OCI-LY7 (cell line): Measurements from ENCODE around the gene VSIG2. TPM values are rescaled to one million over a fixed set of nuclear protein-coding genes. Genes with fewer than 3 reads are reported as not detected.

Experiments
- BruUV-seq: library from RNA; stranded (reverse); fragments of 400-500 nt; replicated peaks from 2 replicates; lab custom pipeline; 2021; lab: Mats Ljungman, UMichigan
- CTCF ChIA-PET: fragments of 300-600 bp; sonication (Branson Sonifier 250); formaldehyde crosslinking; loops from one replicate; lab custom pipeline; 2022; ENCODE audit warnings: antibody characterized with exemption; ENCODE audit not compliant: unreplicated experiment; lab: Charles Lee
- POLR2A ChIA-PET: fragments of 300-600 bp; sonication (Branson Sonifier 250); formaldehyde crosslinking; loops from one replicate; lab custom pipeline; 2022; ENCODE audit warnings: antibody characterized with exemption; lab: Charles Lee
- DNase-seq: peaks from one replicate; pipeline ENCODE4 v3.0.0-alpha.2; 2015; ENCODE audit warnings: low spot score
- H2AFZ ChIP-seq: fragments of 200-600 bp; sonication (generic), shearing (Covaris generic); 2 replicates; pipeline ENCODE4 v1.6.1; 2014; ENCODE audit warnings: mild to moderate bottlenecking, antibody characterized with exemption, low read length, moderate library complexity
- H3K27ac ChIP-seq: fragments of 200-600 bp; sonication (generic); 2 replicates; pipeline ENCODE4 v1.5.1; 2014; ENCODE audit warnings: mixed run types, low read depth, mild to moderate bottlenecking, moderate library complexity, low read length, inconsistent platforms; ENCODE audit not compliant: poor library complexity, severe bottlenecking
- H3K36me3 ChIP-seq: fragments of 200-600 bp; sonication (generic); 2 replicates; pipeline ENCODE4 v1.6.1; 2014; ENCODE audit warnings: mild to moderate bottlenecking, antibody characterized with exemption, low read length, moderate library complexity, mixed read lengths; ENCODE audit not compliant: insufficient read depth
- H3K4me1 ChIP-seq: fragments of 200-600 bp; sonication (generic); 2 replicates; pipeline ENCODE4 v1.5.1; 2014; ENCODE audit warnings: mild to moderate bottlenecking, low read length; ENCODE audit not compliant: insufficient read depth, poor library complexity, severe bottlenecking
- H3K4me2 ChIP-seq: fragments of 200-600 bp; sonication (generic); 2 replicates; pipeline ENCODE4 v1.6.1; 2014; ENCODE audit warnings: mild to moderate bottlenecking, low read length
- H3K4me3 ChIP-seq: fragments of 200-600 bp; sonication (generic); 2 replicates; pipeline ENCODE4 v1.5.1; 2014; ENCODE audit warnings: mild to moderate bottlenecking, low read depth, low read length; ENCODE audit not compliant: poor library complexity, severe bottlenecking
- H3K79me2 ChIP-seq: fragments of 200-600 bp; sonication (generic); 2 replicates; pipeline ENCODE4 v1.6.1; 2016; ENCODE audit warnings: low read depth, mild to moderate bottlenecking, low read length, moderate library complexity, mixed read lengths; ENCODE audit not compliant: insufficient read depth
- H3K9me2 ChIP-seq: fragments of 200-600 bp; sonication (generic); 2 replicates; pipeline ENCODE4 v1.6.1; 2016; ENCODE audit warnings: mild to moderate bottlenecking, low read length, mixed read lengths; ENCODE audit not compliant: insufficient read depth
- H3K9me3 ChIP-seq: fragments of 200-600 bp; sonication (generic); 2 replicates; pipeline ENCODE4 v1.6.1; 2014; ENCODE audit warnings: mild to moderate bottlenecking, mixed run types, low read length, mixed read lengths
- H4K20me1 ChIP-seq: fragments of 200-600 bp; sonication (generic); 2 replicates; pipeline ENCODE4 v1.6.1; 2014; ENCODE audit warnings: mild to moderate bottlenecking, antibody characterized with exemption, low read length, moderate library complexity, mixed read lengths; ENCODE audit not compliant: insufficient read depth
- EZH2phosphoT487 ChIP-seq: fragments of 200-600 bp; sonication (generic); IDR thresholded peaks from 2 replicates; pipeline ENCODE4 v1.6.1; 2018; ENCODE audit warnings: low read depth, borderline replicate concordance, mild to moderate bottlenecking, mixed run types, antibody characterized with exemption, low read length, moderate library complexity, mixed read lengths
- intact Hi-C: fragments of 100-400 bp; cut with micrococcal nuclease; formaldehyde crosslinking; loops from one replicate; pipeline ENCODE4 v1.10.0; 2022; ENCODE audit not compliant: unreplicated experiment
- total RNA-seq, 2 experiments: library from RNA; depleted of rRNA in 1 of 2; stranded (reverse); fragments of >200 nt in 1 of 2; shearing (Covaris generic) in 1 of 2; gene quantifications; 2 replicates each; pipeline ENCODE4 v1.2.3, GENCODE V29; 2014 to 2022
- TF ChIP-seq, protein P1 (sequence below): fragments of 200-600 bp; sonication (generic); conservative IDR thresholded peaks from 2 replicates; pipeline ENCODE4 v1.5.1; 2014; ENCODE audit warnings: mild to moderate bottlenecking, antibody characterized with exemption, low read length, moderate library complexity, mixed read lengths

The VSIG2 gene
- total RNA-seq, 2 experiments from 2014 or later = not detected

DNA sequence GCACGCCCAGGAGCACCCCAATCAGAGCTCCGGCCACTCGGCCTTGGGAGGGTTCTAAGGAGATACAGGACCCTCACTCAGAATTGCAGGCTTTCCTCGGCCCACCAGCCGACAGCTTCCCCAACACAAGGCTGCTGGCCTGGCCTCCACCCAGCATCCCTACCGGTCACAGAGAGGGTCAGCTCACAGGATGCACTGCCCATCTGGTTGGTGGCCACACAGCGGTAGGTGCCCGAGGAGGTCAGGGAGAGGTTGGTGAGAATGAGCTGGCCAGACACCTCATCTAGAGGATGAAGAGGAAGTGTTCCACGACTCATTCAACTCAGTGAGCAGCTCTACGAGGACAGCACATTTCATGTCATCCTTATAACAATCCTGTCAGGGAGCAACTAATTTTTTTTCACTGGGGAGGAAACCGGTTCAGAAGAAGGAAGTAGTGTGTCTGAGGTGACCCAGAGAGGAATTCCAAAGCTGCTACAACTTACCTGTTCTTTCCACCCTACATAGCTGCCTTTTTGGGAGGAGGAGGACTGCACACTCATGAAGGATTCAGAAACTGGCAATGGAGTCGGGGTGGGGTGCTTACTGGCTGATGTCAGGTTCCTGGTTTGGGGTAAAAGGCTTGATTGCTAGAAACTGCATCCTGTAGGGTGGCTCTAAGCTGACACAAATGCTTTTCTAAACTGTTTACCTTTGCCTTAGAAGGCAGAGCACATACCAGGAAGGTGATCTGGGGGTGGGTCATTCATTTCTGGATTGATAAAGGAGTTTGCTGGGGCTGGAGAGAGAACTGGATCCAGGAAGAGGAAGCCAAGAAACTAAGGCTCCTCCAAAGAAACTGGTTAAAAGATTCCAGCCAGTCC lies 3.3 kb downstream of the VSIG2 start:
- ChIA-PET CTCF (no interaction called here), POLR2A (interaction anchor here (0.6 to 1.2 kb wide), 3 partner anchors 15 to 112 kb away, joined by 3 to 5 read pairs (median 4); no protein-coding TSS in a partner anchor)
- TF ChIP-seq, protein P1, sequence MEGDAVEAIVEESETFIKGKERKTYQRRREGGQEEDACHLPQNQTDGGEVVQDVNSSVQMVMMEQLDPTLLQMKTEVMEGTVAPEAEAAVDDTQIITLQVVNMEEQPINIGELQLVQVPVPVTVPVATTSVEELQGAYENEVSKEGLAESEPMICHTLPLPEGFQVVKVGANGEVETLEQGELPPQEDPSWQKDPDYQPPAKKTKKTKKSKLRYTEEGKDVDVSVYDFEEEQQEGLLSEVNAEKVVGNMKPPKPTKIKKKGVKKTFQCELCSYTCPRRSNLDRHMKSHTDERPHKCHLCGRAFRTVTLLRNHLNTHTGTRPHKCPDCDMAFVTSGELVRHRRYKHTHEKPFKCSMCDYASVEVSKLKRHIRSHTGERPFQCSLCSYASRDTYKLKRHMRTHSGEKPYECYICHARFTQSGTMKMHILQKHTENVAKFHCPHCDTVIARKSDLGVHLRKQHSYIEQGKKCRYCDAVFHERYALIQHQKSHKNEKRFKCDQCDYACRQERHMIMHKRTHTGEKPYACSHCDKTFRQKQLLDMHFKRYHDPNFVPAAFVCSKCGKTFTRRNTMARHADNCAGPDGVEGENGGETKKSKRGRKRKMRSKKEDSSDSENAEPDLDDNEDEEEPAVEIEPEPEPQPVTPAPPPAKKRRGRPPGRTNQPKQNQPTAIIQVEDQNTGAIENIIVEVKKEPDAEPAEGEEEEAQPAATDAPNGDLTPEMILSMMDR = no peak
- no peak for TF ChIP-seq EZH2phosphoT487
- no peak overlapping the region for H2AFZ ChIP-seq
- H3K27ac ChIP-seq = no peak overlapping the region
- no peaks in the 10 kb centered on the region for H3K9me3 ChIP-seq
- no peaks in the 10 kb centered on the region for H3K36me3 ChIP-seq
- intact Hi-C loops = loop anchor here (5.0 kb wide), 1 partner anchor 89 kb away; no protein-coding TSS in a partner anchor
- H4K20me1 ChIP-seq = no peaks in the 10 kb centered on the region
- H3K4me1 ChIP-seq = peaks cover 15% of the 10 kb centered on the region
- DNase-seq = no peak
- H3K9me2 ChIP-seq = no peaks in the 10 kb centered on the region
- H3K4me2 ChIP-seq = no peak overlapping the region
- no peaks in the 10 kb centered on the region for H3K79me2 ChIP-seq
- H3K4me3 ChIP-seq = no peak overlapping the region
- BruUV-seq = no TSS peak

DNA sequence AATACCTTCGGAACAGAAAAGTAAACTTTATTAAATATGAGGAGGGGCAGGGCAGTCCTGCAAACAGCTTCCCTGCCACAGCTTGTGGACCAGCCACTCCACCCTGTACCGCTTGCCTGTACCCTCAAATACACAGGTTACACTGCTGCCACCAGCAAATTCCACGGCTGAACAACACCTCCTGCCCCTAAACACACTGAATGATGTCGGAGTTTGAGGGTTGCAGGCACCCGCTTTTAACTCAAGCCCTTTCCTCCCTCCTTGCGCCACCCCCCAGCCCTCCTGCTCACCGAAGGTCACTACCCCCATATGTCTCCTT lies 4.0 kb downstream of the VSIG2 start:
- Histone ChIP-seq H3K36me3 (no peaks in the 10 kb centered on the region), H3K9me3 (no peaks in the 10 kb centered on the region), H3K27ac (no peak overlapping the region), H4K20me1 (no peaks in the 10 kb centered on the region; the same call in 1 of the 2 replicates), H3K9me2 (no peaks in the 10 kb centered on the region), H2AFZ (no peak overlapping the region), H3K4me1 (peaks cover 15% of the 10 kb centered on the region), H3K79me2 (no peaks in the 10 kb centered on the region), H3K4me3 (no peak overlapping the region), H3K4me2 (no peak overlapping the region)
- BruUV-seq = no TSS peak
- TF ChIP-seq, protein P1 = no peak
- no peak for TF ChIP-seq EZH2phosphoT487
- intact Hi-C loops = loop anchor here (5.0 kb wide), 1 partner anchor 89 kb away; no protein-coding TSS in a partner anchor
- ChIA-PET CTCF (no interaction called here), POLR2A (interaction anchor here (0.6 to 1.2 kb wide), 3 partner anchors 15 to 111 kb away, joined by 3 to 5 read pairs (median 4); no protein-coding TSS in a partner anchor)
- no peak for DNase-seq
